Nephron progenitor cell (in vitro differentiated cells): ENCODE measurements around the gene TRIM31.
"Not testable (repeated sequence)": the region's sequence is repeated elsewhere in the genome, so short reads cannot be mapped to it uniquely, and the experiment has no call there.

Source experiments
- DNase-seq: peaks from one replicate; pipeline ENCODE4 v3.0.0; 2021
- H3K27ac Mint-ChIP-seq: 2 replicates; pipeline ENCODE4 v1.8.0; 2021; ENCODE audit warnings: mild to moderate bottlenecking, moderate library complexity, mixed read lengths
- H3K27me3 Mint-ChIP-seq: 2 replicates; pipeline ENCODE4 v1.8.0; 2021; ENCODE audit warnings: mild to moderate bottlenecking, low read depth, mixed read lengths; ENCODE audit not compliant: poor library complexity
- H3K36me3 Mint-ChIP-seq: 2 replicates; pipeline ENCODE4 v1.8.0; 2021; ENCODE audit warnings: low read depth, mixed read lengths
- H3K4me1 Mint-ChIP-seq: 2 replicates; pipeline ENCODE4 v1.8.0; 2021; ENCODE audit warnings: mixed read lengths
- H3K4me3 Mint-ChIP-seq: 2 replicates; pipeline ENCODE4 v1.8.0; 2021; ENCODE audit warnings: mild to moderate bottlenecking, moderate library complexity, mixed read lengths
- H3K9me3 Mint-ChIP-seq: 2 replicates; pipeline ENCODE4 v1.8.0; 2021; ENCODE audit warnings: mild to moderate bottlenecking, moderate library complexity, mixed read lengths
- CTCF ChIP-seq: fragments of 200-600 bp; sonication (generic); IDR thresholded peaks from 2 replicates; pipeline ENCODE4 v1.5.0; 2021; ENCODE audit warnings: antibody characterized with exemption

TRIM31 gene

GRCh38 chr6:30143780-30144179 is 30.9 kb upstream of the TRIM31 start:
- Mint-ChIP-seq H3K27me3 (peaks cover 48% of the 10 kb centered on the region), H3K36me3 (no peaks in the 10 kb centered on the region), H3K9me3 (no peaks in the 10 kb centered on the region), H3K4me3 (no peak overlapping the region), H3K27ac (no peak overlapping the region), H3K4me1 (no peaks in the 10 kb centered on the region)
- DNase-seq, result no peak
- TF ChIP-seq CTCF, result no peak

- no peak for DNase-seq
- no peak overlapping the region for H3K4me3 Mint-ChIP-seq
- peaks cover 55% of the 10 kb centered on the region for H3K27me3 Mint-ChIP-seq
- no peak for TF ChIP-seq CTCF
- H3K36me3 Mint-ChIP-seq, result no peaks in the 10 kb centered on the region
- no peaks in the 10 kb centered on the region for H3K4me1 Mint-ChIP-seq
- no peak overlapping the region for H3K27ac Mint-ChIP-seq
- no peaks in the 10 kb centered on the region for H3K9me3 Mint-ChIP-seq
Observed at GRCh38 chr6:30142665-30143064, 29.8 kb upstream of the TRIM31 start.

- peaks cover 66% of the 10 kb centered on the region for H3K27me3 Mint-ChIP-seq
- not testable (repeated sequence) for H3K4me3 Mint-ChIP-seq, DNase-seq, H3K36me3 Mint-ChIP-seq, H3K4me1 Mint-ChIP-seq, H3K9me3 Mint-ChIP-seq, H3K27ac Mint-ChIP-seq
Observed at GRCh38 chr6:30140240-30140639, 27.4 kb upstream of the TRIM31 start.

- no peak for TF ChIP-seq CTCF
- Mint-ChIP-seq H3K4me3 (no peak overlapping the region), H3K27me3 (peaks cover 71% of the 10 kb centered on the region), H3K9me3 (no peaks in the 10 kb centered on the region), H3K27ac (no peak overlapping the region), H3K4me1 (no peaks in the 10 kb centered on the region), H3K36me3 (no peaks in the 10 kb centered on the region)
- no peak for DNase-seq
Observed at GRCh38 chr6:30136570-30137286, 23.8 kb upstream of the TRIM31 start.

GRCh38 chr6:30135757-30136156 is 22.9 kb upstream of the TRIM31 start, which contains the start of gene TRIM40:
Gene TRIM40, plus strand, starts transcription at chr6:30136140. Its CDS starts 897 bp downstream, at chr6:30137037.
- no peak within 1 kb of the TSS for H3K27ac Mint-ChIP-seq
- H3K4me1 Mint-ChIP-seq, result peaks cover 4% of the 10 kb centered on the region
- DNase-seq, result no peak
- no peak within 1 kb of the TSS for H3K4me3 Mint-ChIP-seq
- peaks cover 71% of the 10 kb centered on the region for H3K27me3 Mint-ChIP-seq
- H3K36me3 Mint-ChIP-seq, result no peaks in the 10 kb centered on the region
- no peak for TF ChIP-seq CTCF
- no peaks in the 10 kb centered on the region for H3K9me3 Mint-ChIP-seq

GRCh38 chr6:30135147-30135546 is 22.3 kb upstream of the TRIM31 start:
- no peaks in the 10 kb centered on the region for H3K9me3 Mint-ChIP-seq
- H3K4me3 Mint-ChIP-seq, result no peak overlapping the region
- H3K27ac Mint-ChIP-seq, result no peak overlapping the region
- DNase-seq, result no peak
- peaks cover 5% of the 10 kb centered on the region for H3K4me1 Mint-ChIP-seq
- TF ChIP-seq CTCF, result no peak
- H3K27me3 Mint-ChIP-seq, result peaks cover 71% of the 10 kb centered on the region
- no peaks in the 10 kb centered on the region for H3K36me3 Mint-ChIP-seq
